ENCODE measurements around the gene IL27RA.

GRCh38 chr19:13985771-13986347, 45.7 kb upstream of the IL27RA start:
- TF ChIP-seq EZH2 (IDR thresholded peaks at IDR 0.05) (no peak), POLR2AphosphoS5 (IDR thresholded peaks at IDR 0.05; ENCODE audit: borderline replicate concordance, low read depth, low read length) (no peak)
